ENCODE results near the gene PEAR1. TPM values are rescaled to one million over a fixed set of nuclear protein-coding genes. Genes with fewer than 3 reads are reported as not detected.

PEAR1 gene
- polyA plus RNA-seq, 4 donors = 0.22 to 6.5 (median 2.6) TPM

GRCh38 chr1:156941675-156942074, 48.2 kb downstream of the PEAR1 start:
- Histone ChIP-seq H3K4me3 (ENCODE audit: low read depth in 1 of 3, low read length in 3 of 3) (no peak overlapping the region), H3K27ac (ENCODE audit: low read depth in 1 of 3, low read length in 2 of 3) (no peak overlapping the region), H3K9me3 (ENCODE audit: control insufficient read depth in 2 of 2, insufficient read depth in 1 of 2, low read depth in 1 of 2, low read length in 1 of 2) (no peaks in the 10 kb centered on the region), H3K4me1 (ENCODE audit: control insufficient read depth in 3 of 3, insufficient read depth in 2 of 3, low read depth in 1 of 3, low read length in 2 of 3) (no peaks in the 10 kb centered on the region), H3K27me3 (ENCODE audit: control insufficient read depth in 3 of 3, insufficient read depth in 3 of 3, low read length in 3 of 3) (no peaks in the 10 kb centered on the region), H3K36me3 (ENCODE audit: control insufficient read depth in 3 of 3, insufficient read depth in 2 of 3, low read depth in 1 of 3, low read length in 3 of 3) (peaks cover 6 to 97% (median 20%) of the 10 kb centered on the region in 3 donors)
- FAIRE-seq = no peak
- 85 to 93% (median 89%) methylated on average over 10 of the region's 10 CpGs for WGBS, 3 donors
- no peak for DNase-seq

- DNase-seq = no peak
- Histone ChIP-seq H3K9me3 (ENCODE audit: control insufficient read depth in 2 of 2, insufficient read depth in 1 of 2, low read depth in 1 of 2, low read length in 1 of 2) (no peaks in the 10 kb centered on the region), H3K36me3 (ENCODE audit: control insufficient read depth in 3 of 3, insufficient read depth in 2 of 3, low read depth in 1 of 3, low read length in 3 of 3) (peaks cover 6 to 97% (median 18%) of the 10 kb centered on the region in 3 donors)
These were observed 48.7 kb downstream of the PEAR1 start for GRCh38 chr1:156942176-156942575.

GRCh38 chr1:156942576-156942975, 49.1 kb downstream of the PEAR1 start:
- Histone ChIP-seq H3K27ac (ENCODE audit: low read depth in 1 of 3, low read length in 2 of 3) (no peak overlapping the region), H3K4me3 (ENCODE audit: low read depth in 1 of 3, low read length in 3 of 3) (no peak overlapping the region), H3K4me1 (ENCODE audit: control insufficient read depth in 3 of 3, insufficient read depth in 2 of 3, low read depth in 1 of 3, low read length in 2 of 3) (no peaks in the 10 kb centered on the region), H3K9me3 (ENCODE audit: control insufficient read depth in 2 of 2, insufficient read depth in 1 of 2, low read depth in 1 of 2, low read length in 1 of 2) (no peaks in the 10 kb centered on the region), H3K27me3 (ENCODE audit: control insufficient read depth in 3 of 3, insufficient read depth in 3 of 3, low read length in 3 of 3) (no peaks in the 10 kb centered on the region), H3K36me3 (ENCODE audit: control insufficient read depth in 3 of 3, insufficient read depth in 2 of 3, low read depth in 1 of 3, low read length in 3 of 3) (peaks cover 6 to 97% (median 18%) of the 10 kb centered on the region in 3 donors)
- DNase-seq (no peak), FAIRE-seq (no peak)
- WGBS, 3 donors = 90 to 97% (median 92%) methylated on average over 7 of the region's 7 CpGs

More at GRCh38 chr1:156942176-156942575, 48.7 kb downstream of the PEAR1 start:
- FAIRE-seq = no peak
- Histone ChIP-seq H3K27ac (ENCODE audit: low read depth in 1 of 3, low read length in 2 of 3) (no peak overlapping the region), H3K4me3 (ENCODE audit: low read depth in 1 of 3, low read length in 3 of 3) (no peak overlapping the region), H3K27me3 (ENCODE audit: control insufficient read depth in 3 of 3, insufficient read depth in 3 of 3, low read length in 3 of 3) (no peaks in the 10 kb centered on the region), H3K4me1 (ENCODE audit: control insufficient read depth in 3 of 3, insufficient read depth in 2 of 3, low read depth in 1 of 3, low read length in 2 of 3) (no peaks in the 10 kb centered on the region)
- 81 to 100% (median 87%) methylated on average over 3 of the region's 3 CpGs for WGBS, 3 donors

- peaks cover 6 to 97% (median 20%) of the 10 kb centered on the region in 3 donors for H3K36me3 ChIP-seq (ENCODE audit: control insufficient read depth in 3 of 3, insufficient read depth in 2 of 3, low read depth in 1 of 3, low read length in 3 of 3)
- no peaks in the 10 kb centered on the region for H3K27me3 ChIP-seq (ENCODE audit: control insufficient read depth in 3 of 3, insufficient read depth in 3 of 3, low read length in 3 of 3)
- FAIRE-seq (no peak), DNase-seq (no peak)
- WGBS, 3 donors = 82 to 98% (median 87%) methylated on average over 3 of the region's 3 CpGs
- no peaks in the 10 kb centered on the region for H3K4me1 ChIP-seq (ENCODE audit: control insufficient read depth in 3 of 3, insufficient read depth in 2 of 3, low read depth in 1 of 3, low read length in 2 of 3)
- H3K4me3 ChIP-seq (ENCODE audit: low read depth in 1 of 3, low read length in 3 of 3) = no peak overlapping the region
- H3K27ac ChIP-seq (ENCODE audit: low read depth in 1 of 3, low read length in 2 of 3) = no peak overlapping the region
- no peaks in the 10 kb centered on the region for H3K9me3 ChIP-seq (ENCODE audit: control insufficient read depth in 2 of 2, insufficient read depth in 1 of 2, low read depth in 1 of 2, low read length in 1 of 2)
These were observed 50.2 kb downstream of the PEAR1 start for GRCh38 chr1:156943756-156944155.

GRCh38 chr1:156944268-156944667, 50.8 kb downstream of the PEAR1 start:
- Histone ChIP-seq H3K27me3 (ENCODE audit: control insufficient read depth in 3 of 3, insufficient read depth in 3 of 3, low read length in 3 of 3) (no peaks in the 10 kb centered on the region), H3K27ac (ENCODE audit: low read depth in 1 of 3, low read length in 2 of 3) (no peak overlapping the region), H3K4me1 (ENCODE audit: control insufficient read depth in 3 of 3, insufficient read depth in 2 of 3, low read depth in 1 of 3, low read length in 2 of 3) (no peaks in the 10 kb centered on the region), H3K36me3 (ENCODE audit: control insufficient read depth in 3 of 3, insufficient read depth in 2 of 3, low read depth in 1 of 3, low read length in 3 of 3) (peaks cover 6 to 97% (median 20%) of the 10 kb centered on the region in 3 donors), H3K9me3 (ENCODE audit: control insufficient read depth in 2 of 2, insufficient read depth in 1 of 2, low read depth in 1 of 2, low read length in 1 of 2) (no peaks in the 10 kb centered on the region), H3K4me3 (ENCODE audit: low read depth in 1 of 3, low read length in 3 of 3) (no peak overlapping the region)
- 90 to 94% (median 94%) methylated on average over 1 of the region's 1 CpG for WGBS, 3 donors
- DNase-seq (no peak), FAIRE-seq (no peak)

- DNase-seq (no peak), FAIRE-seq (no peak)
- H3K4me1 ChIP-seq (ENCODE audit: control insufficient read depth in 3 of 3, insufficient read depth in 2 of 3, low read depth in 1 of 3, low read length in 2 of 3) = no peaks in the 10 kb centered on the region
- peaks cover 6 to 92% (median 16%) of the 10 kb centered on the region in 3 donors for H3K36me3 ChIP-seq (ENCODE audit: control insufficient read depth in 3 of 3, insufficient read depth in 2 of 3, low read depth in 1 of 3, low read length in 3 of 3)
- no peaks in the 10 kb centered on the region for H3K9me3 ChIP-seq (ENCODE audit: control insufficient read depth in 2 of 2, insufficient read depth in 1 of 2, low read depth in 1 of 2, low read length in 1 of 2)
- H3K27me3 ChIP-seq (ENCODE audit: control insufficient read depth in 3 of 3, insufficient read depth in 3 of 3, low read length in 3 of 3) = no peaks in the 10 kb centered on the region
- no peak overlapping the region for H3K4me3 ChIP-seq (ENCODE audit: low read depth in 1 of 3, low read length in 3 of 3)
- H3K27ac ChIP-seq (ENCODE audit: low read depth in 1 of 3, low read length in 2 of 3) = no peak overlapping the region
- 89 to 94% (median 94%) methylated on average over 8 of the region's 8 CpGs for WGBS, 3 donors
These were observed 51.3 kb downstream of the PEAR1 start for GRCh38 chr1:156944848-156945247.

GRCh38 chr1:156945881-156946661, 52.6 kb downstream of the PEAR1 start:
- no peak overlapping the region for H3K4me3 ChIP-seq (ENCODE audit: low read depth in 1 of 3, low read length in 3 of 3)
- no peak overlapping the region for H3K27ac ChIP-seq (ENCODE audit: low read depth in 1 of 3, low read length in 2 of 3)
- FAIRE-seq (no peak), DNase-seq (peak in 1 of 2 donors; percentile 21)
- no peaks in the 10 kb centered on the region for H3K4me1 ChIP-seq (ENCODE audit: control insufficient read depth in 3 of 3, insufficient read depth in 2 of 3, low read depth in 1 of 3, low read length in 2 of 3)
- no peaks in the 10 kb centered on the region for H3K9me3 ChIP-seq (ENCODE audit: control insufficient read depth in 2 of 2, insufficient read depth in 1 of 2, low read depth in 1 of 2, low read length in 1 of 2)
- WGBS, 3 donors = 76 to 78% (median 76%) methylated on average over 11 of the region's 11 CpGs
- peaks cover 6 to 86% (median 16%) of the 10 kb centered on the region in 3 donors for H3K36me3 ChIP-seq (ENCODE audit: control insufficient read depth in 3 of 3, insufficient read depth in 2 of 3, low read depth in 1 of 3, low read length in 3 of 3)
- no peaks in the 10 kb centered on the region for H3K27me3 ChIP-seq (ENCODE audit: control insufficient read depth in 3 of 3, insufficient read depth in 3 of 3, low read length in 3 of 3)

GRCh38 chr1:156947127-156947526, 53.6 kb downstream of the PEAR1 start:
- Histone ChIP-seq H3K36me3 (ENCODE audit: control insufficient read depth in 3 of 3, insufficient read depth in 2 of 3, low read depth in 1 of 3, low read length in 3 of 3) (peaks cover 8 to 82% (median 14%) of the 10 kb centered on the region in 3 donors), H3K4me1 (ENCODE audit: control insufficient read depth in 3 of 3, insufficient read depth in 2 of 3, low read depth in 1 of 3, low read length in 2 of 3) (no peaks in the 10 kb centered on the region), H3K9me3 (ENCODE audit: control insufficient read depth in 2 of 2, insufficient read depth in 1 of 2, low read depth in 1 of 2, low read length in 1 of 2) (no peaks in the 10 kb centered on the region), H3K4me3 (ENCODE audit: low read depth in 1 of 3, low read length in 3 of 3) (no peak overlapping the region), H3K27me3 (ENCODE audit: control insufficient read depth in 3 of 3, insufficient read depth in 3 of 3, low read length in 3 of 3) (no peaks in the 10 kb centered on the region), H3K27ac (ENCODE audit: low read depth in 1 of 3, low read length in 2 of 3) (no peak overlapping the region)
- 90 to 98% (median 93%) methylated on average over 9 of the region's 9 CpGs for WGBS, 3 donors
- FAIRE-seq = no peak
- DNase-seq = no peak
